Stimulated activated CD8-positive, alpha-beta memory T cell treated with anti-CD3 and anti-CD28 coated beads, Interleukin-4, amount 100 ng/mL, for 1 hour (primary cell): ENCODE measurements around the gene RNF212B.
"Not testable (repeated sequence)": the region's sequence is repeated elsewhere in the genome, so short reads cannot be mapped to it uniquely, and the experiment has no call there.

Experiments used
- DNase-seq, 2 donors: peaks; one replicate each; pipeline ENCODE4 v3.0.0-alpha.2; 2020; ENCODE audit warnings: low read depth in 2 of 2, low spot score in 1 of 2

Gene RNF212B, protein sequence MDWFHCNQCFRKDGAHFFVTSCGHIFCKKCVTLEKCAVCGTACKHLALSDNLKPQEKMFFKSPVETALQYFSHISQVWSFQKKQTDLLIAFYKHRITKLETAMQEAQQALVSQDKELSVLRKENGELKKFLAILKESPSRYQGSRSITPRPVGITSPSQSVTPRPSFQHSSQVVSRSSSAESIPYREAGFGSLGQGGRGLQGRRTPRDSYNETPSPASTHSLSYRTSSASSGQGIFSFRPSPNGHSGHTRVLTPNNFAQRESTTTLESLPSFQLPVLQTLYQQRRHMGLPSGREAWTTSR

DNA sequence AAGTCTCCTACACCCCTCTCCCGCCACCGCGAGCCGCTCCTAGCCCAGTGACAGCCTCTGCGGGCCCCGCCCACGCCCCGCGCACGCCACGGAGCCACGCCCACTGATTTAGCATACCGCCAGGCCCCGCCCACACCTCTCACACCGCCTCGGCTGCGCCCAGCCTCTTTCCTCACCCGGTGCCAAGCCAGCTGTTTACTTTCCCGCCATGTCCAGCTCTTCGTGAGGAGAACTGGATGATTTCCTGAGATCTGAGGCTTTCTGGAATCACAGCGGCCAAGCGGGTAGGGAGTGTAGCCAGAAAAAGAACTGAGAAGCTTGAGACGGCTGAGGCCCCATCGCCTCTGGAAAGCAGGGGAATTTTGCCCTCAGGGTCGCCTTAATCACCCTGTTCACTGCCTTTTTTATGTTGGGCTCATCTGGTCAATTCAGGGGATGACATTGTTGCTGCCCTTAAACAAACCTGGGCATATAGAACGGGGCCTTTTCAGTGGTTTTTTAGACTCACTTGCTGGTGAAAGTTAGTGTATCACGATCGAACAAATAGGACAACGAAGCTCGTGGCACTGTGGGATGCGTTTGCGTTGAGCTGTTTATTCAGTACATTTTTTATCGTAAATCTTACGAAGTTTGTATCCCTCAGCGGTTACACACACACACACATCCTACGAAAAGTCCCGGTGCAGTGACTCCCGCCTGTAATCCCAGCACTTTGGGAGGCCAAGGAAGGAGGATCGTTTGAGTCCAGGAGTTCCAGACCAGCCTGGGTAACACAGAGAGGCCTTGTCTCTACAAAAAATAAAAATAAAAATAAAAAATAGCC lies at the start of gene RNF212B:
TSS of gene RNF212B (plus strand) at position 165 of the 823 bp plus-strand sequence. CDS start 2,410 bp downstream, outside the sequence.
- DNase-seq: peak; percentile 27 to 57

DNA sequence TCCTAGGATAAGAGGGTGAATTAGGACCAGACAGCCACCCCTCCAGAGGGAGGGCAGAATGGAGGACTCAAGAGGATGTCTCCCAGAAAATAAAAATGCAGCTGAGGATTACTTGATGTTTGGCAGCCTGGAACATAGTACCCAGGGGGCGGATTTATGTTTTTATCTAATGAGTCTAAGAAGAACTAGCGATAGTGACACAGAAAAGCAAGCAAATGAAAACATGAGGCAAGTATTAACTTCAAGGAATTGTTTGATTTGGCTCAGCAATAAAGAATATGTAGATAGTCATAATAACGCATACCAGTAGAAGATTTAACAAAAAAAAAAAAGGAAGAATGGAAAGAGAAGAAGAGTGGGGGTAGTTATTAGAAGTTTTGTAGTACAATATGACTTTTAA lies 44.3 kb upstream of the RNF212B start:
- DNase-seq: no peak

DNA sequence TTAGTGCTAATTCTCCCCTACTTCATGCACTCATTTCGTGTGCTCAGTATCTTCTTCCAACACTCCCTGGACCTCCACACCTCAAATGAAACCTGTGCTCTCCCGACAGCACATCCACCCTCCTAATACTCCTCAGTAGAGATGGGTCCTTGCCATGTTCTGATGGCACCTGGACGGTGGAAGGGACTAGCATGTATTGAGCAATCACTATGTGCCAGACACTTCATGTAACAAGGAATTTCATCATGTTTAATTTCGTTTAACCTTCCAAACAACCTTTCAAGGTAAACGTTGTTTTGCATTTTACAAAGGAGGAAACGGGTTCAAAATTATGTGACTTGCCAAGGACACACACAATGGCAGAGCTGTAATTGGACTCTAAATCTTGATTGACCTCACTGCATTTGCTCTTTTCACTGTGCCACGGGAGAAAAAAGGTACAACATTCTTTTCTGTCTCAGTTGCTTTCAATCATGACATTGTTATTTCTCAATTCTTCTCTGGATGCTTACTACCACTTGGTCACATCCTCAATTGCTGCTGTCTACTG lies 42.1 kb upstream of the RNF212B start:
- DNase-seq: no peak

DNA sequence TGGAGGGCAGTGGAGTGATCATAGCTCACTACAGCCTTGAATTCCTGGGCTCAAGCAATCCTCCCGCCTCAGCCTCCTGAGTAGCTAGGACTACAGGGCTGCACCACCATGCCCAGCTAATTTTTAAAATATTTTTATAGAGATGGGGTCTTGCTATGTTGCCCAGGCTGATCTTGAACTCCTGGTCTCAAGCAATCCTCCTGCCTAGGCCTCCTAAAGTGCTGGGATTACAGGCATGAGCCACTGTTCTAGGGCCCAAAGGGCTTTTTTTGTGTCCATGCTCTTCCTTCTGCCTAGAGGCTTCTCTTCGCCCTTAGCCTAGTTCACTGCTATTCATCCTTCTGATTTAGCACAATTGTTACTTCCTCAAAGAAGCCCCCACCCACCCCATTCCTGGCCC lies 41.2 kb upstream of the RNF212B start:
- not testable (repeated sequence) for DNase-seq

DNA sequence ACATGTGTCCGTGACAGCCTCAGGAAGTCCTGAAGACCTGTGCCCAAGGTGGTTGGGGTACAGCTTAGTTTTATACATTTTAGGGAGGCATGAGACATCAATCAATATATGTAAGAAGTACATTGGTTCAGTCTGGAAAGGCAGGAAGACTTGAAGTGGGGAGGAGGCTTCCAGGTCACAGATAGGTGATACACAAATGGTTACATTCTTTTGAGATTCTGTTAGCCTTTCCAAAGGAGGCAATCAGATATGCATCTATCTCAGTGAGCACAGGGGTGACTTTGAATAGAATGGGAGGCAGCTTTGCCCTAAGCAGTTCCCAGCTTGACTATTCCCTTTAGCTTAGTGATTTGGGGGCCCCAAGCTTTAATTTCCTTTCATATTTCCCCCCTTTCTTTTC lies 38.6 kb upstream of the RNF212B start:
- DNase-seq: not testable (repeated sequence)

DNA sequence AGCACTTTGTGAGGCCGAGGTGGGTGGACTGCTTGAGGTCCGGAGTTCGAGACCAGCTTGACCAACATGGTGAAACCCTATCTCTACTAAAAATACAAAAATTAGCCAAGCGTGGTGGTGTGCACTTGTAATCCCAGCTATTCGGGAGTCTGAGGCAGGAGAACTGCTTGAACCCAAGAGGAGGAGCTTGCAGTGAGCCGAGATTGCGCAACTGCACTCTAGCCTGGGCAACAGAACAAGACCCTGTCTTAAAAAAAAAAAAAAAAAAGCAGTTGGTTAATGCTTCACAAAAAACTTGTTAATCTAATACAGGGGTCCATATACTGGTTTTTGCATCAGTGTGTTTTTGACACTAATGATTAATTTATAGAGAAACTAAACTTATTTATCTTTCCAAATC lies 35.7 kb upstream of the RNF212B start:
- no peak for DNase-seq

DNA sequence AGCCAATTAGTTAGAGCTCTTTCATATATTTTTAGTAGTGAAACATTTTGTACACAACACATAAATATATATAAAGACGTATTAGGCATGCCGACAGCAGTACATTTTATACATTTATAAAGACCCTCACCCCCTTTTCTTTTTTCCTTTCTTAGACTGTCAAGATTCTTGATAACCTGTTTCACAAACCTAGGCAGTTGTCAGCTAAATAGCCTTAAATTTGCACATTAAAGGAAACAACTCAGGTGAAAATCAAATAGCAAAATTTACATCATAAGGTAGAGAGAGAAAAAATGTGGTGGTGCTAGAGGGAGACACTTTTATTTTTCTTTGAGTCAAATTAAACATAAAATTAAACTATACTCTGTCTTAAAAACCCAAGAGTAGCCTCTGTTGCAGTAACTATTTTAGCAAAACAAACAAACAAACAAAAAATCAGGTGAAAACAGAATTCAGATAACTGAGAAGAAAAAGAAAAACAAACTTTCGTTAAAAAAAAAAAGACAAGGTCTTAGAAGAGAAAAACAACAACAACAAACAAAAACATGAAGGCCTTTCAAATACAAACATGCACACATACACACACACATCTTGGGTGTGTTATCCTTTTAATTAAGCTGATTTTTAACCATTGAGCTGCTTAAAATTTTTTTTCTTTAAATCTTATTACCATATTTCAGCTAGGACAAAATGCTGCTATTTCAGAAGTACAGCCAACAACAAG lies 31.2 kb upstream of the RNF212B start:
- DNase-seq: no peak

DNA sequence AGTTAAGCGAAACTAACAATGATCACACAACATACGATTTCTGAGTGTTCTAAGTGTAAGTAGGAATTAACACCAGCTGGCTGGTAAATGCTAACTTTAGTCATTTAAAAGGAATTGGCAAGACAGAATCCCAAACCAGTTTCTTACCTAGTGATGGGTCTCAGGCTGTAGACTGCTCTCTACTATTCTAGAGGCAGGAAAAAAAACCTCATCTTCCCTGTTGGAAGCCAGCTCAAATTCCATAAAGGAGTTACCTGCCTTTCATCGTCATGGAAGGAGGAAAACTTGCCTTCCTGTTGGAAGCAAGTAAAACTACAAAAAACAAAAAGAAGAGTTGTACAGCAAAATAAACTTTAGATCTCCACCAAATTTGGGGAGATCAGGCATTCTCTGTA lies 30.6 kb upstream of the RNF212B start:
- DNase-seq: no peak

DNA sequence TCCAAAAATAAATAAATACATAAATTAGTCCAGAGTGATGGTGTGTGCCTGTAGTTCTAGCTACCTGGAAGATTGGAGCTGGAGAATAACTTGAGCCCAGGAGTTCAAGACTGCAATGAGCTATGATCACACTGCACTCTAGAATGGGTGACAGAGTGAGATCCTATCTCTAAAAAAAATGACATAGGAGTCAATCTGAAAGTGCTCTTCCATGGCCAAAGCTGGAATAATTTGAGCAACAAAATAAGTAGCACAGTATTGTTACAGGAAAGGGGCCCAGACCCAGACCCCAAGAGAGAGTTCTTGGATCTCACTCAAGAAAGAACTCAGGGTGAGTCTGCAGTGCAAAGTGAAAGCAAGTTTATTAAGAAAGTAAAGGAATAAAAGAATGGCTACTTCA lies 29.4 kb upstream of the RNF212B start:
- DNase-seq: no peak

DNA sequence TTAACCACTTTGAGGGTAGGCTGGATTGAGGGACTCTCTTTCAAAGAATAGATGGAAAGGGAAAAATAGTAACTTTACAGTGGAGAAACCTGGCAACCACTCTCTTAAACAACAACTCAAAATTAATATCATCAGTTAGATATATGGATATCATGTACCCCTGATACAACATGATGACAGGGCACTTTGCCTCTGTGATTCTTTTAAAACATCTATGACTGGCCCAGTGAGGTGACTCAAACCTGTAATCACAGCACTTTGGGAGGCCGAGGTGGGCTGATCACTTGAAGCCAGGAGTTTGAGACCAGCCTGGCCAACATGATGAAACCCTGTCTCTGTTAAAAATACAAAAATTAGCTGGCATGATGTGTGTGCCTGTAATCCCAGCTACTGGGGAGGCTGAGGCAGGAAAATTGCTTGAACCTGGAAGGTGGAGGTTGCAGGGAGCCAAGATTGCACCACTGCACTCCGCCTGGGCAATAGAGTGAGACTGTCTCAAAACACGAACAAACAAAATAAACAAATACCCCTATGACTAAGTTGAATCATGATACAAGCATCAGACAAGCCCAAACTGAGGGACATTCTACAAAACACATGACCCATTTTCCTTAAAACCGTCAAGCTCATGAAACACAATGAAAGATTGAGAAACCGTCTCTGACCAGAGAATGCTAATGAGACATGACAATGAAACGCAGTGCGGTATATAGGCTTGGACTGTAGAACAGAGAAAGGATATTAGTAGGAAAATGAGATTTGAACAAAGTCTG lies 27.9 kb upstream of the RNF212B start:
- no peak for DNase-seq

DNA sequence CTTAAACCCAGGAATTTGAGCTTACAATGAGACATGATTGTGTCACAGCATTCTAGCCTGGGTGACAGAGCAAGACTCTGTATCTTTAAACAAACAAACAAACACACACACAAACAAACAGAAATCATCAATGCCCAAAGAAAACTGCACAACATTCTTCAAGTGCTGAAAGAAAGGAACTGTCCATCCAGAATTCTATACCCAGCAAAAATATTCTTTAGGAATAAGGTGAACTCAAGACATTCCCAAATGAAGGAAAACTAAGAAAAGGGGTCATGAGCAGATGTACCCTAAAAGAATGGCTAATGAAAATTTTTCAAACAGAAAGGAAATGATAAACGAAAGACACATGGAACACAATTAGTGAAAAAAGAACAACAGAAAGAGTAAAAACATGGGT lies 22.3 kb upstream of the RNF212B start:
- DNase-seq: no peak

DNA sequence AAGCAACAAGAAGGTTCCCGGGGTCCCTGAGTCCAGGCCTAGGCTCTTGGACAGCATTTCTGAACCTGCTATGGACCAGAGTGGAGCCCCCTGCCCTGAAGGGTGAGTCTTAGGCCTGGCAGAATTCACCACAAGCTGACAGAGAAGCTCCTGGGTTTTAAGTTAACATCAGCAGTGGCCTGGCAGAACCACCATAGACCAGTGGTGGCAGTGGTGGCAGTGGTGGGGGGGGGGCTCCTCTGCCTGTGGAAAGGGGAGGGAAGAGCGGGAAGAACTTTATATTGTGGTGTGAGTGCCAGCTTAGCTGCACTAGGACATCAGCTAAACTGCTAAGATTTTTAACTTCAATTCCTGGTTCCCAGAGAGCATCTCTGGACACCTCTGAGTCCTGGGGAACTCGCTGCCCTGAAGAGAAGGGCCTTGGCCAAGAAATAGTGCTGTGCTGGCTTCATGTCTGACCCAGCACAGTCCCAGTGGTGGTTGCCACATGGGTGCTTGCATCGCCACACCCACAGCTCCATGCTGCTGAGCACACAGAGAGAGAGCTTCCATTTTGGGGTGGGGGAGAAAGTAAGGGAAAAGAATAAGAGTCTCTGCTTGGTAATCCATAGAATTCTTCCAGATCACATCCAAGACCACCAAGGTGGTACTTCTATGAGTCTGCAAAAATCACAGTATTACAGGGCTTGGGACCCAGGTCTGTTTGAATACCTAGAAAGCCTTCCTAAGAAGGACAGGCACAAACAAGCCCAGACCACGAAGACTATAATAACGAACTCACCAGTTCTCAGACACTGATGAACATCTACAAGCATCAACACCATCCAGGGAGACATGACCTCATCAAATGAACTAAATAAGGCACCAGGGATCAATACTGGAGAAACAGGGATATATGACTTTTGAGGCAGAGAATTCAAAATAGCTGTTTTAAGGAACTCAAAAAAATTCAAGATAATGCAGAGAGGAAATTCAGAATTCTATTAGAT lies 20.4 kb upstream of the RNF212B start:
- DNase-seq: no peak

DNA sequence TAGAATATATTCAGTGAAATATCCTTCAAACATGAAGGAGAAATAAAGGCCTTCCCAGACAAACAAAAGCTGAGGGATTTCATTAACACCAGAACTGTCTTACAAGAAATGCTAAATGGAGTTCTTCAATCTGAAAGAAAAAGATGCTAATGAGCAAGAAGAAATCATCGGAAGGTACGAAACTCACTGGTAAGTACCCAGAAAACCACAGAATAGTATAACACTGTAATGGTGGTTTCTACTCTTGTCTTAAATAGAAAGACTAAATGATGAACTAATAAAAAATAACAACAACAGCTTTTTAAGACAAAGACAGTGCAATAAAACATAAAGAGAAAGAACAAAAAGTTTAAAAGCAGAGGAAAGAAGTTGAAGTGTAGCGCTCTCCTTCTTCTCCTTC lies 18.7 kb upstream of the RNF212B start:
- no peak for DNase-seq

DNA sequence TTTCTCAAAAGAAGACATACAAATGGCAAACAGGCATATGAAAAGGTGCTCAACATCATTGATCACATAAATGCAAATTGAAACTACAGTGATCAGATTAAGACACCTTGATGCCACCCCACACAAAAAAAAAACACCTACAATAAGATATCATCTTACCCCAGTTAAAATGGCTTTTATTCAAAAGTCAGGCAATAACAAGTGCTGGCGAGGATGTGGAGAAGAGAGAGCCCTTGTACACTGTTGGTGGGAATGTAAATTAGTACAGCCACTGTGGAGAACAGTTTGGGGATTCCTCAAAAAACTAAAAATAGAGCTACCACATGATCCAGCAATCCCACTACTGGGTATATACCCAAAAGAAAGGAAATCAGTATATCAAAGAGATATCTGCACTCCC lies 12.8 kb upstream of the RNF212B start:
- DNase-seq: not testable (repeated sequence)

DNA sequence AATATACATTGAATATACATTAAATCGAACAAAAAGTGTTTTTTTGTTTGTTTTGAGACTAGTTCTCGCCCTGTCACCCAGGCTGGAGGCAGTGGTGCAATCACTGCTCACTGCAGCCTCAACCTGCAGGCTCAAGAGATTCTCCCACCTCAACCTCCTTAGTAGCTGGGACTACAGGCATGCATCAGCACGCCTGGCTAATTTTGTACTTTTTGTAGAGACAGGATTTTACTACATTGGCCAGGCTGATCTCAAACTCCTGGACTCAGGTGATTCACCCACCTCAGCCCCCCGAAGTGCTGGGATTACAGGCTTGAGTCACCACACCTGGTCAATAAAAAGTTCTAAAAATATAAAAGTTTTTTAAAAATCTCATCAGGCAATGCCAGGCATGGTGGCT lies 10.2 kb upstream of the RNF212B start:
- DNase-seq: no peak

DNA sequence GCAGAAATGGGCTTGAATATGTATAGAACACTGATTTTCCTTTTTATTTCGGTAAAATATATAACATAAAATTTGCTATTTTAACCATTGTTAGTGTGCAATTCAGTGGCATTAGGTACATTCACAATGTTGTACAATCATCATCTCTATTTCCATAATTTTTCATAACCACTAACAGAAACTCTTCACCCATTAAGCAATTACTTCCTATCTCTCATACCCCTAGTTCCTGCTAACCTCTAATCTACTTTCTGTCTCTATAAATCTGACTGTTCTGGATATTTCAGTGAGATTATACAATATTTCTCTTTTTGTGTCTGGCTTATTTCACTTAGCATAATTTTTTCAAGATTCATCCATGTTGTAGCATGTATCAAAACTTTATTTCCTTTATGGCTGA lies 8.9 kb upstream of the RNF212B start:
- DNase-seq: no peak

DNA sequence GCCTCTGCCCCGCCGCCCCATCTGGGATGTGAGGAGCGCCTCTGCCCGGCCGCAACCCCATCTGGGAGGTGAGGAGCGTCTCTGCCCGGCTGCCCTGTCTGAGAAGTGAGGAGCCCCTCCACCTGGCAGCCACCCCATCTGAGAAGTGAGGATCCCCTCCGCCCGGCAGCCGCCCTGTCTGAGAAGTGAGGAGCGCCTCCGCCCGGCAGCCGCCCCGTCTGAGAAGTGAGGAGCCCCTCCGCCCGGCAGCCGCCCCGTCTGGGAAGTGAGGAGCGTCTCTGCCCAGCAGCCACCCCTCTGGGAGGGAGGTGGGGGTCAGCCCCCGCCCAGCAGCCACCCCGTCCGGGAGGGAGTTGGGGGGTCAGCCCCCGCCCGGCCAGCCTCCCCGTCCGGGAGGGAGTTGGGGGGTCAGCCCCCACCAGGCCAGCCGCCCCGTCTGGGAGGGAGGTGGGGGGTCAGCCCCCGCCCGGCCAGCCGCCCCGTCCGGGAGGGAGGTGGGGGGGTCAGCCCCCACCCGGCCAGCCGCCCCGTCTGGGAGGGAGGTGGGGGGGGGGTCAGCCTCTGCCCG lies 5.4 kb upstream of the RNF212B start:
- DNase-seq: not testable (repeated sequence)

DNA sequence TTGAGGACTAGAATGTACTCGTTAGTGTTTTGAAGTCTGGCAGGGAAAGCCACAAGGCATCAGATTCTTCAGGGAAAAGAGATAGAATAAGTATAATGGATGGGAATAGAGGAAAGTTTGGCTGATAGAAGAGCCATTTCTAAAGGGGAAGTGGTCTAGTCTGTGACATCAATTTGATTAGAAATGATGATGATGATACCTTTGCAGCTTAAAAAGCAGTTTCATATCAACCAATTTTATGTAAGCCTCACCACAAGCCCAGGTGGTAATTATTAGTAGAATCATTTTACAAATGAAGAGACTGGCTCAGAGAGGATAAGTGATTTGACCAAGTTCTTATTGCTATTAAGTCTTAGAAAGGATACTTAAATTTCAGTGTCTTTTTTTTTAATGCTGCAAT lies 2.9 kb downstream of the RNF212B start:
- DNase-seq: no peak

DNA sequence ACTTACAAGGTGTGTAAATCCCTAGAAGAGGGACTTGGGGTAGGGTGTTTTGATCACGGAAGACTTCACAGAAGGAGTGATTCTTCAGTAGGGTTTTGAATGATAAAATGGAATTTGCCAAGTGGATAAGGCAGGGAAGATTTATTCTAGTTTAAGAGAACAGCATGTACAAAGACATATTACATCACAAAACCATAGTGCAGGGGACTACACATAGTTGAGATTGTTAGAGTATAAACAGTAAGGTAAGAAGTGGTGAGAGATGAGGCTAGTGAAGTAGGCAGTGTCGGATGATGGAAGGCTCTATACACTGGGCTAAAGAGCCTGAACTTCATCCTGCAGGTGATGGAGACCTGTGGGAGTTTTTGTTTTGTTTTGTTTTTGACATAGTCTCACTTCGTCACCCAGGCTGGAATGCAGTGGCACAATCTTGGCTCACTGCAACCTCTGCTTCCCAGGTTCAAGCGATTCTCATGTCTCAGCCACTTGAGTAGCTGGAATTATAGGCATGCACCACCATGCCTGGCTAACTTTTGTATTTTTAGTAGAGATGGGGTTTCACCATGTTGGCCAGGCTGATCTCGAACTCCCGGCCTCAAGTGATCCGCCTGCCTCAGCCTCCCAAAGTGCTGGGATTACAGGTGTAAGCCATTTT lies 3.5 kb downstream of the RNF212B start:
- DNase-seq: not testable (repeated sequence)
